ENCODE results near the gene SSBP4. TPM values are rescaled to one million over a fixed set of nuclear protein-coding genes. Genes with fewer than 3 reads are reported as not detected.

SSBP4 gene
- total and polyA plus RNA-seq, 9 of the 15 experiments (the other 6 are each of a cell fraction or from before 2014, with no cell fraction given), result 1.1 to 189 (median 39.0) TPM

- TF ChIP-seq SPI1 (IDR thresholded peaks at IDR 0.05; ENCODE audit: borderline replicate concordance, low read depth, low read length) (no peak), KDM5B (IDR thresholded peaks at IDR 0.05; ENCODE audit: insufficient replicate concordance, low read depth, low read length) (peak; percentile 48), ZBTB17 (CRISPR knock-in tag; IDR thresholded peaks at IDR 0.05) (0 out of 2 replicates have a peak, but pooled peaks have one; percentile 59), EP400 (IDR thresholded peaks at IDR 0.05) (no peak), NFXL1 (CRISPR knock-in tag; IDR thresholded peaks at IDR 0.05) (0 out of 2 replicates have a peak, but pooled peaks have one; percentile 58), GABPB2 (CRISPR knock-in tag; conservative IDR thresholded peaks at IDR 0.05) (0 out of 2 replicates have a peak, but pooled peaks have one; percentile 12), MTA3 (IDR thresholded peaks at IDR 0.05; ENCODE audit: borderline replicate concordance) (peak; percentile 93; the same call in 1 of the 2 replicates), ZEB2 (IDR thresholded peaks at IDR 0.05) (peak; percentile 51), MAZ (CRISPR knock-in tag; conservative IDR thresholded peaks at IDR 0.05 in 1 of 2, IDR thresholded peaks at IDR 0.05 in 1 of 2) (peak in 1 of 2 experiments; percentile 9; a peak in 1 of 4 replicates), PHTF2 (CRISPR knock-in tag; IDR thresholded peaks at IDR 0.05) (0 out of 2 replicates have a peak, but pooled peaks have one; percentile 3), NCOR1 (IDR thresholded peaks at IDR 0.05) (peak; percentile 17), ZNF696 (CRISPR knock-in tag; conservative IDR thresholded peaks at IDR 0.05) (no peak), MLX (CRISPR knock-in tag; conservative IDR thresholded peaks at IDR 0.05) (peak in 1 of 2 experiments; percentile 25; a peak in 2 of 4 replicates), ZNF592 (IDR thresholded peaks at IDR 0.05) (no peak), TFE3 (CRISPR knock-in tag; IDR thresholded peaks at IDR 0.05) (peak; percentile 6; the same call in 1 of the 2 replicates), RBM22 (IDR thresholded peaks at IDR 0.05; ENCODE audit: low read depth, low read length, poor library complexity, severe bottlenecking) (peak; percentile 70)
- TF ChIP-seq, protein P1, sequence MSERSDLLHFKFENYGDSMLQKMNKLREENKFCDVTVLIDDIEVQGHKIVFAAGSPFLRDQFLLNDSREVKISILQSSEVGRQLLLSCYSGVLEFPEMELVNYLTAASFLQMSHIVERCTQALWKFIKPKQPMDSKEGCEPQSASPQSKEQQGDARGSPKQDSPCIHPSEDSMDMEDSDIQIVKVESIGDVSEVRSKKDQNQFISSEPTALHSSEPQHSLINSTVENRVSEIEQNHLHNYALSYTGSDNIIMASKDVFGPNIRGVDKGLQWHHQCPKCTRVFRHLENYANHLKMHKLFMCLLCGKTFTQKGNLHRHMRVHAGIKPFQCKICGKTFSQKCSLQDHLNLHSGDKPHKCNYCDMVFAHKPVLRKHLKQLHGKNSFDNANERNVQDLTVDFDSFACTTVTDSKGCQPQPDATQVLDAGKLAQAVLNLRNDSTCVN (CRISPR knock-in tag; IDR thresholded peaks at IDR 0.05), result peak; percentile 47; the same call in 1 of the 2 replicates
Observed at GRCh38 chr19:18390065-18390907, 28.9 kb upstream of the SSBP4 start (continued).

All from K562 (cell line).